C4-2B (cell line): ENCODE results near the gene PMVK.
A peak's percentile ranks its signal among the peaks of the same experiment; 100 is the strongest.

Experiments
- H3K27ac ChIP-seq: fragments of 450-650 bp; 2 replicates; pipeline ENCODE4 v1.5.1; 2017
- CTCF ChIP-seq: fragments of 450-650 bp; conservative IDR thresholded peaks from 2 replicates; pipeline ENCODE4 v1.5.1; 2017; ENCODE audit warnings: mild to moderate bottlenecking
- ZFX ChIP-seq: fragments of 450-650 bp; IDR thresholded peaks from 2 replicates; pipeline ENCODE4 v1.6.1; 2017

Gene PMVK

GRCh38 chr1:154974808-154975408, 38.4 kb upstream of the PMVK start:
- H3K27ac ChIP-seq: peak overlapping the region; percentile 84
- TF ChIP-seq ZFX (no peak), CTCF (no peak)

- TF ChIP-seq ZFX: no peak
- no peak for TF ChIP-seq CTCF
- H3K27ac ChIP-seq: peak within 1 kb of the TSS; percentile 84
Observed at GRCh38 chr1:154974102-154974807, 37.7 kb upstream of the PMVK start, which contains the start of gene CKS1B. CKS1B (plus strand) TSS chr1:154974681; CDS start chr1:154974746, 65 bp downstream.

- TF ChIP-seq CTCF (no peak), ZFX (no peak)
- peak overlapping the region; percentile 84 for H3K27ac ChIP-seq
Observed at GRCh38 chr1:154973344-154974101, 37.0 kb upstream of the PMVK start.

- TF ChIP-seq ZFX: no peak
- no peak for TF ChIP-seq CTCF
- H3K27ac ChIP-seq: peak overlapping the region; percentile 84
Observed at GRCh38 chr1:154972517-154973343, 36.2 kb upstream of the PMVK start.

GRCh38 chr1:154972213-154972516, 35.6 kb upstream of the PMVK start:
- H3K27ac ChIP-seq: peak overlapping the region; percentile 84
- TF ChIP-seq CTCF (no peak), ZFX (no peak)

GRCh38 chr1:154971341-154971998, 35.0 kb upstream of the PMVK start:
- peak overlapping the region; percentile 84 for H3K27ac ChIP-seq
- TF ChIP-seq ZFX (no peak), CTCF (no peak)
